GM21529 (cell line): ENCODE results near the gene RPS24.
"Not testable (repeated sequence)": the region's sequence is repeated elsewhere in the genome, so short reads cannot be mapped to it uniquely, and the experiment has no call there.

Source experiments
- ATAC-seq: cut with Tn5 transposase; IDR thresholded peaks from one replicate; pipeline ENCODE4 v1.9.1; 2021; ENCODE audit not compliant: unreplicated experiment

The RPS24 gene

DNA sequence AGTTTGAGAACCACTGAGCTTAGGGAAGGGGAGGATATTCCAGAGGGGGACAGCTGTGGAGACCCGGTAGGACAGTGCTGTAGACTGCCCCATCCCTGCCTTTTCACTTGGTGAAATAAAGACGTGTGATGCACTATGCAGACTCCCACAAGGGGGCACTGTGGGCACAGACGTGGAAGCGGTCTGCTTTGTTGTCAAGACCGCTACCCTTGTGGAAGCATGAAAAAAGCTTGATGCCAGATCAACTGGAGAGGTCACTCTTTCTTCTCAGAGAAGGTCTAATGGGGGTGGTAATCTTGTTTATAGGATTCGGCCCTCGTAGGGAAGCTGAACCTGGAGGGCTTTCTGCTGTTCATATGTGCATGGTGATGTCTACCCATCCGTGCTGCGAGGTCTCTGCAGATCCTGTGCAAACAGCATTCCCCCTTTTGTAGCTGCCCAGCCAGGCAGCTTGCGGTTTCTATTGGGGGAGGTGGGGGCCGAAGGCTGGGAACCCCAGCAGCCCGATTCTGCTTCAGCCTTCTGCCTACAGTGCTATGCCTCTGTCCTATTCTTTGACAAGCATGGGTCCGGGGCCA is 13.7 kb downstream of the RPS24 start:
- peak; percentile 55 for ATAC-seq

DNA sequence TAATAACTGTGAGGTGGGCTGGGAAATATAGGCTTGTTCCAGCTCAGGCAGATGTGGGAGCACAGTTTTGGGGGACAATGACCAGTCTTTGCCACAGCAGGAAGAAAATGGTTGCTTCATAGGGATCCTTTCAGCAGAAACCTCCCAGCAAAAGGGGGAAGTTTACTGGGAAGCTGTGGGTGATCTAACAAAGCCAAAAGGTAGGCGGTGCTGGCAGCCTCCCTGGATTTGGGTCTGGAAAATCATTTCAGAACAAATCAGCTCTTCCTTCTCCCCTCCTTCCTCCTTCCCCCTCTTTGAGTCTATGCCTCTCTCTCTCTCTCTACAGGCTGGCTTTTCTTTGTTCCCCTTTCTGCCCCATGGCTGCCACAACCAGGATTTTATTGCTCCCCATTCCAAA is 16.2 kb downstream of the RPS24 start:
- no peak for ATAC-seq

GRCh38 chr10:78053211-78053868 is 19.7 kb downstream of the RPS24 start:
- no peak for ATAC-seq

DNA sequence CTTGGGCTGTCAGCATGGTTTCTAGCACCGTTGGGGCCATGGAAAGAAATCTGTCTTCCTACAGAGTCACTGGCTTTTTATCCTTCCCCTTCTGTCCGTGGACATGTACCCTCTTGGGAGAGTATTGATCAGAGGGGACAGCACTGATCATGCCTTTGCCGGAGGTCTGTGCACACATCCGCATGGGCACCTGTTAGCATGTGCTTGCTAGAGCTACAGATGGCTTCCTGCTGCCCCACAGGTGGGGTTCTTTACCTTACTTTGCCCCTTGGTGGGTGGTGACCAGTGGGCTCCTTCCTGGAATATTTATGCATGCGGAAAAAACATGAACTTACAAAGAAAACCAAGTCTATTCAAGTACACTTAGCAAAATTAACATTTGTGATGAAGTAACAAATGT is 24.9 kb downstream of the RPS24 start:
- ATAC-seq: no peak

GRCh38 chr10:78059906-78060702 is 26.4 kb downstream of the RPS24 start:
- no peak for ATAC-seq

DNA sequence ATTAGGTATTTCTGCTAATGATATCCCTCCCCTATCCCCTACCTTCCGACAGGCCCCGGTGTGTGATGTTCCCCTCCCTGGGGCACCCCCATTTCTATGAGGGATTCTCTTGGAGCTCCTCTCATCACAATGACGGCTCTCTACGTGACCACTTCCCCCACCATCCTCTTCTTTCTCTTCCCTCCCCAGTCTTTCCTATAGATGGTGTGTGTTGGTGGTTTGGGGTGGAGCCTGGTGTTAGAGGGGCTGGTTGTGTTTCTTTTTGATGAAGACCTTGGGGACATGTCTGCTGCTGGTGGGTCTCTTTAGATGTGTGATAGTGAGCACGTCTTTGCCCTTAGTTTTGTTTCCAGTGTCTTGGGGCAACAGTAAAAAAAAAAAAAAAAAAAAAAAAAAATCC is 28.6 kb downstream of the RPS24 start:
- no peak for ATAC-seq

- no peak for ATAC-seq
These were observed 29.6 kb downstream of the RPS24 start for GRCh38 chr10:78063236-78063635.

DNA sequence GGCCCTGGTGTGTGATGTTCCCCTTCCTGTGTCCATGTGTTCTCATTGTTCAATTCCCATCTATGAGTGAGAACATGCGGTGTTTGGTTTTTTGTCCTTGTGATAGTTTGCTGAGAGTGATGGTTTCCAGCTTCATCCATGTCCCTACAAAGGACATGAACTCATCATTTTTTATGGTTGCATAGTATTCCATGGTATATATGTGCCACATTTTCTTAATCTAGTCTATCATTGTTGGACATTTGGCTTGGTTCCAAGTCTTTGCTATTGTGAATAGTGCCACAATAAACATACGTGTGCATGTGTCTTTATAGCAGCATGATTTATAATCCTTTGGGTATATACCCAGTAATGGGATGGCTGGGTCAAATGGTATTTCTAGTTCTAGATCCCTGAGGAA is 31.3 kb downstream of the RPS24 start:
- ATAC-seq: not testable (repeated sequence)

DNA sequence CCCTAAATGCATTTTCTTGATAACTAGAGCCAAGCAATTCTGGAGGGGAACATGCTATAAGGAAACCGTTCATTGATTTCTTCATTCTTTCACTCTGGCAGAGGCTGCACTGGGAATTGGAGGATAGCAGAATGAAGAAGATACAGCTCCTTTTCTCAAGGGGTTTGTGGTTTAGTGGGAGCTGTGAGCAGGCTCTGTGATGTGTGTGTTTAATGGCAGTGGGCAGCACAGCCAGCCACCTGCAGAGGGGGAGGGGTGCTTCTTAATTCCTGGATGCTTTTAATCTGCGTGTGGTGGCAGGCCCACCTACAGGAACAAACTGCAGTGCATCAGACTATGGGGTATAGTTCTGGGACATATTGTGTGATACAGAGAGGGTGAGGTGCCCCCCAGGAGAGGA is 31.9 kb downstream of the RPS24 start:
- no peak for ATAC-seq

DNA sequence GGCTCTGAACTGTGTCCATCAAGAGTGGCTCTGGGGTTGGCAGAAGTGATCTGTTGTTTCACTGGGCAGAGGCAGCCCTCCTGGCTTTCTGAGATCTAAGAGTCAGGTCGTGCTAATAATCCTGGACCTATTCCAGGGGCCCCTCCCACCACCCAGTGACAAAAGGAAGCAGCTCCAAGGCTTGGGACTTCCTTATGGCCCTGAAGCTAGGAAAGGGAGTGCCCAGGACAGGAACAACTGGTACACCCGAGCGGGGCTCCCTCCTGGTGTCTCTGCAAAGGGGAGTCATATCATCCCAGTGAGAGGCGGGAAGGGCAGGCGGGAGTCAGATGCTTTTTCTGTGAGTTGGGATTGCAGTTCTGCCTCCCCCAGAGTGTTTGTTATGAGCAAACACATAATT is 32.3 kb downstream of the RPS24 start:
- no peak for ATAC-seq

DNA sequence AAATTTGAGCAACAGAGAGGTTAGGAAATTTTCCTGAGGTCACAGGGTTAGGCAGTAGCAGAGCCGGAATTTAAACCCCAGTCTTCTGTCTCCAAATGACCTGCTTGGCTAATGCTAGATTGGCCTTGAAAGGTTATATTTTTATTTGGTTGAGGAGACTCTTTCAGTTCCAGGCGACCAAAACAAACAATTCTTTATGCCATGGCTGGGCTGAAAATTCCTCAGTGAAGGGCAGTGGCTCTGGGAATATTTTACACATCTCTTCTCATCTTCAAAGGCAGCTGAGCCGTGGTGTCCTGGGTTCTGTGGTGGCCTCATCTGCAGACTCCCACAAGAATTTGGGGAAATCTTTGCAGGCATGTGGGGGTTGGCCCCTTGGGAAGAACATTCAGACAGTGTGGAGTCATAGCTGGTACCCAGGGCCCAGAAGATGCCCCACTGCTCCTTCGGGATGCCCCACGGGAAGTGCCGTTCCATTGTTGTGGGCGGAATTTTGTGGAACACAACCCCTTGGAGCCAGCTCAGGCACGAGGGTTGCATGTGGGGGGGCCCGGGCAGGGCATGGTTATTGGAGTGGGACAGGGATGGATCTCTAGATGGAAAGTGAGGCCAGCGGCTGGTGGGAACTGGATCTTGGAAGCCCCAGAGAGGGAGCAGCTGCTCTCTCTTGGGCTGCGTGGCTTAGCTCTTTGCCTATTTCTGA is 33.2 kb downstream of the RPS24 start:
- ATAC-seq: no peak

DNA sequence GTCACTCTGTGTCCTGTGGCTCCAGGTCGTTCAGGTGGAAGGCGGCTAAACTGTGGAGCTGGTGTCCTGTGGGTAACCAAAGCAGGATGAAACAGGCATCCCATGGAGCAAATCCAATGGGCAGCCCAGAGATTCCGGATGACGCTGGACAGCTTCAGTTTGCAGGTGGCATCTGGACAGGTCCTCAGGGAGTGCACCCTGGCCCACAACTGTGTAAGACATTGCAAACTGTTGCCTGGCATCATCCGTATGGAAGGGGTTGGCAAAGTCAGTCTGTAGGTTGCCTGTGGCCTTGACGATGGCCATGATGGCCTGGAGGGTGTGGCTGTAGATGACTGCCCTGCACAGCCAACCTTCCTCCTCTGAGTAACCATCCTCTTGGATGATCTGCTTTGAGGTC is 35.5 kb downstream of the RPS24 start:
- no peak for ATAC-seq

DNA sequence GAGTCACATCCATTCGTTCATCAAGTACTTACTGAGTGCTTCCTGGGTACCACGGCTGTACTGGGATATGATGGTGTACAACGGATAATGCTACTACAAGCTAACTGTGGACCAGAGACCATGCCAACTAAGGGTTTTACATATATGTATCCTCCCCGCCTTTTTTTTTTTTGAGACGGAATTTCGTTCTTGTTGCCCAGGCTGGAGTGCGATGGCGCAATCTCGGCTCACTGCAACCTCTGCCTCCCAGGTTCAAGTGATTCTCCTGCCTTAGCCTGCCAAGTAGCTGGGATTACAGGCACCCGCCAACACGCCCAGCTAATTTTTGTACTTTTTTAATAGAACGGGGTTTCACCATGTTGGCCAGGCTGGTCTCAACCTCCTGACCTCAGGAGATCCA is 36.4 kb downstream of the RPS24 start:
- not testable (repeated sequence) for ATAC-seq

- no peak for ATAC-seq
These were observed 37.1 kb downstream of the RPS24 start for GRCh38 chr10:78070726-78071125.

GRCh38 chr10:78071140-78071856 is 37.6 kb downstream of the RPS24 start:
- no peak for ATAC-seq

DNA sequence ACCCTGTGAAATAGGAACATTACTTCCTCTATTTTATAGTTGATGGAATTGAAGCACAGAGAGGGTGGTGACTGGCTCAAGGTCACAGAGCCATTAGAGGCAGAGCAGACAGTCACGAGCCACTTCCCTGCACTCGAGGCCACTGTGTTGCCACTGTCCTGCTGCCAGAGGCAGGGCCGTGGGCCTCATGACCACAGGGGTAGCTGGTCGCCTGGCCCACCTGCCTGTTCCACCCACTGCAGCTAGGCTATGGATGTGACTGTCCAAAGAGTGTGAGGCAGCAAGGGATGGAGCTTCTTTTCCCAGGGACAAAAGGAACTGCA is 38.2 kb downstream of the RPS24 start:
- no peak for ATAC-seq

- ATAC-seq: no peak
These were observed 38.8 kb downstream of the RPS24 start for GRCh38 chr10:78072504-78072903.

DNA sequence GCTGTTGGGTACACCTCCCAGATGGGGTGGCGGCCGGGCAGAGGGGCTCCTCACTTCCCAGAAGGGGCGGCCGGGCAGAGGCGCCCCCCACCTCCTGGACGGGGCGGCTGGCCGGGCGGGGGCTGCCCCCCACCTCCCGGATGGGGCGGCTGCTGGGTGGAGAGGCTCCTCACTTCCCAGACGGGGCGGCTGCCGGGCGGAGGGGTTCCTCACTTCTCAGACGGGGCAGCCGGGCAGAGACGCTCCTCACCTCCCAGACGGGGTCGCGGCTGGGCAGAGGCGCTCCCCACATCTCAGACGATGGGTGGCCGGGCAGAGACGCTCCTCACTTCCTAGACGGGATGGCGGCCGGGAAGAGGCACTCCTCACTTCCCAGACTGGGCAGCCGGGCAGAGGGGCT is 42.1 kb downstream of the RPS24 start:
- not testable (repeated sequence) for ATAC-seq

DNA sequence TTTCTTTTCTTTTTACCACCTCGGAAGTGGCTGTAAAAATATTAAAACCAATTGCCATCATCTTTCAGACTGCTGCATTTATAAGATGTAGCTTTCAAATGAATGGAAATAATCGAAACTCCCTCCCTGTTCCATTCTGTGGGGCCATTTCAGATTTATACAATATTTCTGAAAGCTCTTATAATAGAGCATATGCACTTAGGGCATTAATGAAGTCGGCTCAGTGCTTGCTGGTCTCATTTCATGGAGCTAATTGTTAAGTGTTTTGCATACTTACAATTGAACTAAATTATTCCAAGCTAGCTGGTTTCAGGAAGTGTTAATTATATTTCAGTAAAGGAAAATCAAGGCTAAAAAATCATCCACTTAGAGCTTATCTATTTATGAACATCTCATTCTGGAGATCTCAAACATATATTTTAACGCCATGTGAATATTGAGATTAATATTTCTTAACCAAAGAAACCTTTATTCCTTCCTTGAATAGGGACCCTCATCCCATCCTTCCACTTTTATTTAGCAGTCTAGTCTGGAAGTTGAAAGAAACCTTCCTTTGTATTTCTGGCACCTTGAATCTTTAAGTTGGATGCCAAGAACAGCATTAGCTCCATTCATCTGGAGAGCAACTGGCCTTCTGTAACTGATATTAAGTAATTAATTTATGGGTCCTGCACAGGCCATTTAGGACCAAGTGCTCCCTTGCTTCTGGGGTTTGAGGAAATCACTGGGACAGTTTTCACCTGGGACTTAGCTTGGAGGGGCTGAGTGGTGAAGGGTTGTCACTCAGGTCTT is 45.1 kb downstream of the RPS24 start:
- no peak for ATAC-seq

GRCh38 chr10:78079411-78079810 is 45.7 kb downstream of the RPS24 start:
- no peak for ATAC-seq
